Measurements from ENCODE around the gene TBK1.

The TBK1 gene

GRCh38 chr12:64550755-64551154 is 98.8 kb downstream of the TBK1 start:
- DNase-seq: no peak

- DNase-seq: no peak
Measured at GRCh38 chr12:64551676-64552075, 99.8 kb downstream of the TBK1 start.

Data from activated CD4-positive, alpha-beta T cell treated with anti-CD3 and anti-CD28 coated beads, Interleukin-2, amount 50 U/mL, for 1 hour (primary cell).